Smooth muscle cell (in vitro differentiated cells): ENCODE measurements around the gene PRICKLE2. TPM values are rescaled to one million over a fixed set of nuclear protein-coding genes. Genes with fewer than 3 reads are reported as not detected.

ENCODE experiments used
- DNase-seq: peaks from one replicate; lab custom pipeline; 2025; ENCODE audit not compliant: unreplicated experiment; lab: John Stamatoyannopoulos, UW
- H2AFZ ChIP-seq: fragments of 200-600 bp; sonication (generic); 2 replicates; pipeline ENCODE4 v1.6.0; 2016; ENCODE audit warnings: antibody characterized with exemption, low read depth, mild to moderate bottlenecking
- H3F3A ChIP-seq: fragments of 200-600 bp; sonication (generic); 2 replicates; pipeline ENCODE4 v1.6.0; 2017; ENCODE audit warnings: antibody characterized with exemption, low read depth
- H3K27ac ChIP-seq: fragments of 200-600 bp; sonication (generic); 2 replicates; pipeline ENCODE4 v1.5.1; 2016; ENCODE audit warnings: low read depth, mild to moderate bottlenecking
- H3K27me3 ChIP-seq: fragments of 200-600 bp; sonication (generic); 2 replicates; pipeline ENCODE4 v1.6.1; 2016; ENCODE audit warnings: low read depth, mild to moderate bottlenecking
- H3K36me3 ChIP-seq: fragments of 200-600 bp; sonication (generic); 2 replicates; pipeline ENCODE4 v1.5.1; 2016; ENCODE audit warnings: low read depth
- H3K4me1 ChIP-seq: fragments of 200-600 bp; sonication (generic); 2 replicates; pipeline ENCODE4 v1.5.1; 2016; ENCODE audit warnings: low read depth
- H3K4me2 ChIP-seq: fragments of 200-600 bp; sonication (generic); 2 replicates; pipeline ENCODE4 v1.6.0; 2016; ENCODE audit warnings: mild to moderate bottlenecking
- H3K4me3 ChIP-seq: fragments of 200-600 bp; sonication (generic); 2 replicates; pipeline ENCODE4 v1.5.1; 2016; ENCODE audit warnings: mild to moderate bottlenecking
- H3K79me2 ChIP-seq: fragments of 200-600 bp; sonication (generic); 2 replicates; pipeline ENCODE4 v1.6.0; 2016; ENCODE audit warnings: low read depth, mild to moderate bottlenecking
- H3K9ac ChIP-seq: fragments of 200-600 bp; sonication (generic); 2 replicates; pipeline ENCODE4 v1.6.0; 2016; ENCODE audit warnings: low read depth
- H3K9me3 ChIP-seq: fragments of 200-600 bp; sonication (generic); replicated peaks from 2 replicates; pipeline ENCODE4 v1.5.1; 2016; ENCODE audit warnings: low read depth
- H4K20me1 ChIP-seq: fragments of 200-600 bp; sonication (generic); 2 replicates; pipeline ENCODE4 v1.6.0; 2016; ENCODE audit warnings: low read depth
- CTCF ChIP-seq: fragments of 200-600 bp; sonication (generic); IDR thresholded peaks from 2 replicates; pipeline ENCODE4 v1.5.1; 2017; ENCODE audit warnings: borderline replicate concordance, mild to moderate bottlenecking, antibody characterized with exemption; ENCODE audit not compliant: insufficient read depth, poor library complexity, severe bottlenecking
- WGBS: methylation state at CpG from one replicate; pipeline ENCODE4 v1.1.7; 2016; ENCODE audit warnings: low lambda C conversion rate; 5-methylcytosine and 5-hydroxymethylcytosine counted together
- polyA plus RNA-seq: library from polyadenylated mRNA; unstranded; fragments of >200 nt; fragmentation: Nextera tagmentation; extraction: Ambion mirVana; gene quantifications from 2 replicates; pipeline ENCODE4 v1.2.1, GENCODE V29; 2016
- total RNA-seq: library from RNA; depleted of rRNA; stranded (reverse); fragments of >200 nt; gene quantifications from 2 replicates; pipeline ENCODE4 v1.2.3, GENCODE V29; 2014

Gene PRICKLE2
- total and polyA plus RNA-seq, 2 experiments from 2014 or later: 7.8 to 49.9 TPM

GRCh38 chr3:64164349-64164748 is 60.9 kb downstream of the PRICKLE2 start:
- no peak for DNase-seq
- peak overlapping the region; percentile 66 for H3K4me2 ChIP-seq
- H3K27me3 ChIP-seq: no peaks in the 10 kb centered on the region
- H3K79me2 ChIP-seq: peaks cover 17% of the 10 kb centered on the region
- WGBS: 66% methylated on average over 2 of the region's 2 CpGs
- H4K20me1 ChIP-seq: peaks cover 35% of the 10 kb centered on the region
- TF ChIP-seq CTCF: no peak
- peaks cover 16% of the 10 kb centered on the region for H3K36me3 ChIP-seq
- H3F3A ChIP-seq: no peaks in the 10 kb centered on the region
- H3K27ac ChIP-seq: peak overlapping the region; percentile 95
- no peak overlapping the region for H2AFZ ChIP-seq
- H3K4me1 ChIP-seq: peaks cover 23% of the 10 kb centered on the region
- no peaks in the 10 kb centered on the region for H3K9me3 ChIP-seq
- no peak overlapping the region for H3K4me3 ChIP-seq
- peak overlapping the region; percentile 75 for H3K9ac ChIP-seq

GRCh38 chr3:64163755-64164148 is 61.5 kb downstream of the PRICKLE2 start:
- Histone ChIP-seq H3K9me3 (no peaks in the 10 kb centered on the region), H3K4me3 (no peak overlapping the region), H4K20me1 (peaks cover 29% of the 10 kb centered on the region), H3K4me1 (peaks cover 23% of the 10 kb centered on the region), H3K4me2 (peak overlapping the region; percentile 66), H3K9ac (peak overlapping the region; percentile 75), H3K36me3 (peaks cover 22% of the 10 kb centered on the region), H2AFZ (no peak overlapping the region), H3K27ac (peak overlapping the region; percentile 95), H3K79me2 (peaks cover 11% of the 10 kb centered on the region), H3F3A (no peaks in the 10 kb centered on the region), H3K27me3 (no peaks in the 10 kb centered on the region)
- WGBS: 47% methylated on average over 4 of the region's 4 CpGs
- DNase-seq: no peak
- TF ChIP-seq CTCF: no peak

GRCh38 chr3:64163019-64163754 is 62.1 kb downstream of the PRICKLE2 start:
- H3K9me3 ChIP-seq: no peaks in the 10 kb centered on the region
- peaks cover 28% of the 10 kb centered on the region for H3K36me3 ChIP-seq
- H3K9ac ChIP-seq: peak overlapping the region; percentile 75
- H3K4me1 ChIP-seq: peaks cover 23% of the 10 kb centered on the region
- no peak for DNase-seq
- H3K79me2 ChIP-seq: peaks cover 11% of the 10 kb centered on the region
- no peak overlapping the region for H3K4me3 ChIP-seq
- no peaks in the 10 kb centered on the region for H3K27me3 ChIP-seq
- H2AFZ ChIP-seq: no peak overlapping the region
- peak overlapping the region; percentile 66 for H3K4me2 ChIP-seq
- TF ChIP-seq CTCF: no peak
- peaks cover 29% of the 10 kb centered on the region for H4K20me1 ChIP-seq
- 67% methylated on average over 8 of the region's 8 CpGs for WGBS
- no peaks in the 10 kb centered on the region for H3F3A ChIP-seq
- H3K27ac ChIP-seq: peak overlapping the region; percentile 95
